ENCODE results near the gene SMARCB1.

The SMARCB1 gene

DNA sequence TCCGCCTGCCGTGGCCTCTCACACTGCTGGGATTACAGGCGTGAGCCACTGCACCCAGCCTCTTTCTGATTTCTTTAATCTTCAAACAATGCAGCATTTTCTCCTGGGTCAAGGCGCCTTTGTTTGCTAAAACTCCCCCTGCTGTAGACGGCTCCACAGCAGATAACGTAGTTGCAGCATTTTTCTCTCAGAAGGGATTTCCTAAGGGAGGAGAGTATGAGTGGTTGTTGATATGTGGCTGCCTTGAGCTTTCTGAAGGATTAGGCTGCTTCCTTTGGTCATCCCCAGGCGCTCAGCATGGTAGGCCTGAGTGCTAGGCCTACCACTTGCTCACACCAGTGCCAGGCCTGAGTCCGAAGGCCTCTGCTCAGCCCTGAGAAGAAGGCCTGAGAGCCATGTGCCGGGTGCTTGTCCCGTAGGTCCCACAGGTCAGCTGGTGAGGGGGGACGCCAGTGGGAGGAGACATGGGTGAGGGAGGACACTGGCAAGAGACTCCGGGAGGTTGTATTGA is 18.1 kb downstream of the SMARCB1 start:
- no peak for DNase-seq

- no peak for DNase-seq
Measured at GRCh38 chr22:23806837-23807236, 20.1 kb downstream of the SMARCB1 start.

- no peak for DNase-seq
Measured at GRCh38 chr22:23812378-23812777, 25.6 kb downstream of the SMARCB1 start.

DNA sequence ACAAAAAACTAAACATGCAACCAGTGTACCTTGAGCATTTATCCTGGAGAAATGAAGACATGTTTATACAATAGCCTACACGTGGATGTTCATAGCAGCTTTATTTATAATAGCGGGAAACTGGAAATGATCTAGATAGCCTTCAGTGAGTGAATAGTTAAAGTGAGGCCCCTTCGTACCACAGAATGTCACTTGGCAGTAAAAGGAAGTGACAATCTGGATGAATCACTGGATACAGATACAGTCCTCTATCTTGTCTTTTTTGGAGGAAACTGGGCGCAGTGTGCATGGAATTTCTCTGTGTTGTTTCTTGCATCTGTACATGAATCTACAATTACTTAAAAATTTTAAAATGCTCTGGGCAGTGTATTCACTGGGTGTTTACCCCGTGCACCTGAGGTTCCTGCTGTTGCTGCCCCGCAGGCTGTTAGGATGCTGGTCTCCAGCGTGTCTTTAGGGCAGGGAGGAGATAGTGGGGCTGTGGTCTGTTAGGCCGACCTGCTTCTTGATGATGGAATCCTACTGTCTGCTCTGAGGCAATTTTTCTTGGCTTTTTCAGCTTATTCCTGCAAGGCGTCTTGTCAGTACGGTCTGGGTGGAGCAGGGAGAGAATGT is 28.9 kb downstream of the SMARCB1 start:
- DNase-seq: no peak

GRCh38 chr22:23816156-23816976 is 29.6 kb downstream of the SMARCB1 start:
- no peak for DNase-seq

- DNase-seq: no peak
Measured at GRCh38 chr22:23817146-23817545, 30.4 kb downstream of the SMARCB1 start.

DNA sequence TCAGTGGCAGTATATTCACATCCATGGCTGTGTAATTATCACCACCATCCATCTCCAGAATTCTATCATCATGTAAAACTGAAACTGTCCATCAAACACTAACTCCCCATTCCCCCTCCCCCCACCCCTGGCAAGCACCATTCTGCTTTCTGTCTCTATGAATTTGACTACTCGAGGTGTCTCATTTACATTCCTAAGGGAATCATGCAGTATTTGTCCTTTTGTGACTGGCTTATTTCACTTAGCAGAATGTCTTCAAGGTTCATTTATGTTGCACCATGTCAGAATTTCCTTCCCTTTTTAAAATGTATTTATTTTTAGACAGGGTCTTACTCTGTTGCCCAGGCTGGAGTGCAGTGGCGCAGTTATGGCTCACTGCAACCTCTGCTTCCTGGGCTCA is 31.8 kb downstream of the SMARCB1 start:
- no peak for DNase-seq

DNA sequence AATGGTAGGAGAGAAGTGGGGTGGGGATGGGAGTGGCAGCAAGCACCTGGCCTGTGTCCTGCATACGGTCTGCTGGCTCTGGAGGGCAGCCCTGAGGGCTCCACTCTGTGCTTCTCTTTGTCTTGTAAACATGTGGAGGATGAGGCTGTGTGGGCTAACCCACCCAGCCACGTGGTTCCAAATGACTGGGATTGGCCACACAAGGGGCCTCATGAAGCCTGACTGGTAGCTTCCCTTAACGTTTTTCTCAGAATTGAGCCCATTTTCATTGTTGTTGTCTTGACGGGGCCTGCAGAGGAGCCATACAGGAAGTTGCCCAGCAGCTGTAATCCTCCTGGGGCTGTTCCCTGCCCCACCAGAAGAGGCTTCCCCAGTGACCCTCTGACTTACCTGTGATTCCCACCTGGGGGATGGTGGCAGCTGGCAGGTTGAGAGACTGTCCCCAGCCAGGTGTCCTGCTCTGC is 34.0 kb downstream of the SMARCB1 start:
- no peak for DNase-seq

GRCh38 chr22:23822101-23822671 is 35.4 kb downstream of the SMARCB1 start:
- no peak for DNase-seq

DNA sequence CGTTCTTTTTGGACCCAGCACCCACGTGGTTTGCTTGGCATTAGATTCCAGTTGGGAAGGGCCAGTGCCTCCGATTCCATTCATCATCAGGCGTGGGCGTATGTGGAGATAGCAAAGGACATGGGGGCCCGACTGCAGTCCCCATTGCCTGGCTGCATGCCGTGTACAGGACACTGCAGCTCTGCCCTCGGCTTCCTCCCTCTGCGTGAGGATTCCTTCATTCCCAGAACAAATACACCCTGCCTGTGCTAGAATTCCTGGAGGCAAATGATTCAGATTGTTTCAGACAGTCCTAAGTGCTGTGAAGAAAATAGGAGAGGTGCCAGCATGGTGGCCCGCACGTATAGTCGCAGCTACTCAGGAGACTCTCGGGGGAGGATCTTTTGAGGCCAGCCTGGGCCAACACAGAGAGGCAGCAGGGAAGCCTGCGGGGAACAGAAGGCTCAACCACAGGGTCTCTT is 36.6 kb downstream of the SMARCB1 start:
- DNase-seq: no peak

GRCh38 chr22:23824476-23825245 is 37.9 kb downstream of the SMARCB1 start:
- no peak for DNase-seq

- no peak for DNase-seq
Measured at GRCh38 chr22:23825246-23825905, 38.6 kb downstream of the SMARCB1 start.

DNA sequence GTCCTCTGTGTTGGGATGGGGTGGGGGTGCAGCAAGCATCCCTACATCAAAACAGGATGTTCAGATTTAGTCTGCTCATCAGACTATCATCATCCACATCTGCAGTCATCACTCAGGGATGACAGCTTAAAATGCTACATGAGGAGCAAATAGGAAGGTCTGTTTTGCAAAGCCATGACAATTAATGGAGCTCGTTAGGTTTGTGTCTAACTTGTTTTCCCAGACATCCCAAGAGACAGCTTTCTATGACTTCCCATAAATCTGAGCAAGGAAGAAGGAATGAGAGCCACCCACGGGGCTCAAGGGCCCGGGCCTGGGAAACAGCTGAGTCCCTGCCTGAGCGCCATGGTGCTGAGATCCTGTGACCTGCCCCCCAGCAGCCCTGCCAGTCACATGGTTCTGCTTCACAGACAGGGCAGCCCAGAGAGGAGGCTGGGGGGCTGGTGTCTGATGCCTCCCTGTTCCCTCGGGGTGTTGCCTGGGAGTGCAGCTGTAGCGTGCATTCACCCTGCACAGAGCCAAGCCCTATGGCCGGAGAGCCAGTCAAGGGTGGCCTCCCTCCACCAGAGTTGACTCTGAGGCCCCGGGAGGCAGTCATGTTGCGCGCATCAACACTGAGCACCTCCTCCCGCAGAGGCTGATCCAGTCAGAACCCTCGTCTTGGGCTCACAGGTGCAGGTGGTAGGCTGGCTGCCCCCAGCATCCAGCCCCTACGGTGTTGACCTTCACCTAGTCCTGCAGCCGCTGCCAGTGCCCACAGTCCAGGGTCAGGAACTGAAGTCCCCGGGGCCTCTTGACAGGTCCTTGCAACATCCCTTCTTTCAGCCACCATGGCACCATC is 40.0 kb downstream of the SMARCB1 start:
- DNase-seq: no peak

DNA sequence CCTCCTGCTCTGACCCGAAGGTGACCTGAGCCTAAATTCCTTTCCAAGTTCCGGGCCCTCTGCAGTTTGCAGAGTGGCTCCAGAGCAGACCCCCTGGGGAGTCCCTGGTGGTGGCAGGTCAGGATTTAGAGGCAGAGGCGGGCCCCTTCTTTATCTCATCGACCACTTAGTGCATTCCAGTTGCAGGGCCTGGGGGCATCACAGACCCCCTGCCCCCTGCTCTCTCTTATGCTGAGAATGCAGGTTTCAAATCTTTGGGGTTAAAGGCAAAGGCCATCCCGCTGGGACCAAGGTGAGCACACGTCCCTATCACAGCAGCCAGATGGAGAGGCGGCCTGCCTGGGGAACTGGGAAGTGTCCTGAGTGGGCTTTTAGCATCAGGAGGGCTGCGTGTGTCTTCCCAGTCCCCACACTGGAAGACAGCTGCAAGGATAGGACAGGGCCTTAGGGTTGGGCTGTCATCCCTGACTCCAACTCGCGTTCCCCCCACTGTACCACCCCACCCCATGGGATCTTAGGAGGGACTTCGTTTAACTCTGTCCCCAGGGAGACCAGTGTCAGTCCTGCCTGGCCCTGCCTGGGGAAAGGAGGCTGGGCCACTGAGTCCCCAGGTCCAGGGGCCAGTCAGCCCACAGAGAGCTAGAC is 40.7 kb downstream of the SMARCB1 start:
- DNase-seq: no peak

DNA sequence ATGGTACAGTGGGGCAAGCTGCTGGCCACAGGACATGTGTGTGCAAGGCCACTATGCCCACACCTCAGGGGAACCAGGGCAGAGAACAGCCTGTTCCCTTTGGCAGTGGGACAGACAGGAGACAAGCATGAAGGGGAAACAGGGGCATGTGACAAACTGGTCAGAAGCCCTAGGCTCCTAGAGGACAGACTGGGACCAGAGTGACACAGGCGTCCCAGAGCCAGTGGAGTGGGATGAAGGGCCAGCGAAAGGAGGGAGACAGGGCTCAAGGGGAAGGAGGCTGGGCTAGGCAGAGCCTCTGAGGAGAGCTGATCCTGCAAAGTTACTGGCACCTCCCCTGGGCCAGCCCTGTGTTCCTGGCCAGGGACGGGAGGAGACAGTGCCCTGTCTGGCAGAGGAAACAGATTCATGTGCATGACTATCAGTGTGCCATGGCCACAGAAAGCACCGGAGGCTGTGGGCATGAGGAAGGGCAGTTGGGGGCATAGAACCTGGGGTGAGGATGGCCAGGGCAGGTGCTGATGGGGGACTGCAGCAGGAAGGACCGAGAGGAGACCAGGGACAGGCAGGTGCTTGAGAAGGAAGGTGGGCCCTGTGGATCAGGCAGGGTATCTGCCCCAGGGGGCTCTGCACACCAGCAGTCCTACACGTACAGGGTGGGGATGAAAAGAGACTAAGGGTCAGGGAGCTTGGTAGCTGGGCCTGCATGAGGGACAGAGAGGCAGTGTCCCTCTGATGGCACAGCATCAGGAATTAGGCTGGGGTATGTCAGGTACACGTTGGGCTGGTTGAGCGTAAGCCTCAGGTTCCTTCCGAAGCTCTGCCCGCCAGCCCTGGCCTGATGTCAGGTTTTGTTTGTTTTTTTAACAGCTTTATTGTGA is 42.3 kb downstream of the SMARCB1 start:
- DNase-seq: no peak

DNA sequence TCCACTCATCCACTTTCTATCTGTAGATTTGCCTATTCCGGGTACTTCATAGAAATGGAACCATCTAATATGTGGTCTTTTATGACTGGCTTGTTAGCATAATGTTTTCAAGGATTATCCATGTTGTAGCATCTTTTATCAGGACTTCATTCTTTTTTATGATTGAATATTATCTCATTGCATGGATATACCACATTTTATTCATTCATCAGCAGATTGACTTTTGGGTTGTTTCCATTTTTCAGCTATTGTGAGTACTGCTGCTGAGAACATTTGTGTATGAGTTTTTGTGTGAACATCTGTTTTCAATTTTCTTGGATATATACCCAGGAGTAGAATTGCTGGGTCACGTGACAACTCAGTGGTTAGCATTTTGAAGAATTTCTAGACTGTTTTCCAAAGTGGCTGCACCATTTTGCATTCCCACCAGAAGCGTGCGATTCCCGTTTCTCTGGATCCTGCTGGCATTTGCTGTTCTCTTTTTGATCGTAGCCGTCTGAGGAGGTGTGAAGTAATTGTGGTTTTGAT is 43.1 kb downstream of the SMARCB1 start:
- no peak for DNase-seq

DNA sequence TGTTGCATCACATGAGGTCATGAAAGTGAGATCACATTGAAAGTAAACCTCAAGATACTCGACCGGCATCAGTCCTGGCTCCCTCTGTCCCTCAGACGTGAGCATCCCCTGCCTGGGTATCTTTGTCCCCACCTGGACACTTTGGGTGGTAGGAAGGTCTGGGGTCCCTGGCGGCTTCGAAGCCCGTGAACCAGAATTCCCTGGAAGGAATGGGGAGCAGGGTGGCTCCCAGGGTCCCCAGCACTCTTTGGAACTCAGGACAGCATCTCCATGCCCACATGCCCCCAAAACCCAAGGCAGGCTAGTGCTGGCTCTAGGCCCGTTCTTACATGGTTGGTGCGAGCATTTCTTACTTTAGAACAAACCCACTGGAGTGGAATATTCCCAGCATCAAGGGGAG is 44.5 kb downstream of the SMARCB1 start:
- no peak for DNase-seq

DNA sequence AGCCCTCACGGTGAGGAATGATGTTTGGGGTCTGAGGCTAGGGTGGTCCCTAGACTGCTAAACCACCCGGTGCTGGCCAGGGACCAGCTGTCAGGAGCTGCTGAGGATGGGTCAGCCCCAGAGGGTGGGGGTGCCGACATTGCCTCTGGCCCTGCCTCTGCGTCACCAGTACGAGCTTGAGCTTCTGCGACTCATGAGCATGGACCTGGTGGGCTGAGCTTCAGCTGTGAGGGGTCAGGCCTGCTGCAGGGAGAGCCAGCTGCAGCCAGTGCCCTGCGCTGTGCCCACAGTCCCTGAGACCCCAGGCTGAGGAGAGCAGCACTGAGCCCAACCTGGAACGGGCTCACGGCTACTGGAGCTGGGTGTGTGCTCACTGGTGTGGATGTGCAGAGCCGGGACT is 45.0 kb downstream of the SMARCB1 start:
- no peak for DNase-seq

GRCh38 chr22:23832226-23833016 is 45.7 kb downstream of the SMARCB1 start:
- no peak for DNase-seq

All from stimulated activated CD4-positive, alpha-beta T cell treated with anti-CD3 and anti-CD28 coated beads, Interleukin-12 subunit alpha, Interleukin-12 subunit beta, amount 100 ng/mL, for 4 hours (primary cell).